ENCODE results near the gene SETX.
"Not testable (repeated sequence)": the region's sequence is repeated elsewhere in the genome, so short reads cannot be mapped to it uniquely, and the experiment has no call there.

The SETX gene

DNA sequence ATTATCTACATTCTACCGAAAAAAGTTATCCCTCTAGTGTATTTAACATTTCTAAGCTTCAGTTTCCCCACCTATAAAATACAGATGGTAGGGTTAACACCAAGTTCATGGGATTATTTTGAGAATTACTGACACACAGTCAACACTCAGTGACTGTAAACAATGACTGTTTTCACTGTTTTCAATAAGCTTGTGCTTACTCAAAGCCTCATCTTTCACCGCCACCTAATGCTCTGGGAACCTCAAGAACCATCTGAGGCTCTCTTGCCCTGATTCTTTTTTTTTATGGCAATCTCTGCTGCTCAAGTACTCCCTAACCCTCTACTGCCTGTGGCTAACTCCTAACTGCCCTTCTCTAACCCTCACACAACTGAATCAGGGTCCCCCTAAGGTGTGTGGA, 59.6 kb downstream of the SETX start:
- no peaks in the 10 kb centered on the region for H3K9me3 ChIP-seq
- no peaks in the 10 kb centered on the region for H3K27me3 ChIP-seq
- H3K4me1 ChIP-seq = 0 out of 2 replicates have a peak, but pooled peaks cover 7% of the 10 kb centered on the region
- H3K4me3 ChIP-seq = no peak overlapping the region
- H3K36me3 ChIP-seq = peaks cover 97% of the 10 kb centered on the region
- no peak overlapping the region; the same call in 1 of the 2 replicates for H3K27ac ChIP-seq
- H3K9ac ChIP-seq = no peak overlapping the region
- no peak overlapping the region for H3K4me2 ChIP-seq
- H4K20me1 ChIP-seq = peaks cover 81% of the 10 kb centered on the region
- TF ChIP-seq Cebpa-rat (IDR thresholded peaks at IDR 0.05) = no peak

DNA sequence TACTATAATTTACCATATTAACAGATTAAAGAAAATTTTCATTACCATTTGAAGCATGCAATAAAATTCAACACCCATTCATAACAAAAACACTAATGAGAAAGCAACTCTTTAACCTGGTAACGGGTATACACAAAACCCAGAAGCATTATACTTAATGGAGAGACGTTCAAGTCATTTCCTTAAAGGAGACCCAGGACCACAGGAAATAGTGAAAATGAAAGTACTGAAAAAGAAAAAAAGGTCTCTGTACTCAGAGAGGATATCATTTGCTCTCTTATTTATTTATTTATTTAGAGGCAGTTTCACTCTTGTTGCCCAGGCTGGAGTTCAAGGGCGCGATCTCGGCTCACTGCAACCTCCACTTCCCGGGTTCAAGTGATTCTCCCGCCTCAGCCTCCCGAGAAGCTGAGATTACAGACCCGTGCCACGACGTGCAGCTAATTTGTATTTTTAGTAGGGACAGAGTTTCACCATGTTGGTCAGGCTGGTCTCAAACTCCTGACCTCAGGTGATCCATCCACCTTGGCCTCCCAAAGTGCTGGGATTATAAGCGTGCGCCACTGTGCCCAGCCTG, 61.6 kb downstream of the SETX start:
- peaks cover 27% of the 10 kb centered on the region for H3K4me1 ChIP-seq
- TF ChIP-seq Cebpa-rat (IDR thresholded peaks at IDR 0.05) = no peak
- H3K4me2 ChIP-seq = no peak overlapping the region
- H3K27ac ChIP-seq = no peak overlapping the region
- H3K9me3 ChIP-seq = no peaks in the 10 kb centered on the region
- H3K4me3 ChIP-seq = no peak overlapping the region
- H3K27me3 ChIP-seq = no peaks in the 10 kb centered on the region
- no peak overlapping the region for H3K9ac ChIP-seq
- H3K36me3 ChIP-seq = peaks cover 90% of the 10 kb centered on the region
- H4K20me1 ChIP-seq = peaks cover 83% of the 10 kb centered on the region

DNA sequence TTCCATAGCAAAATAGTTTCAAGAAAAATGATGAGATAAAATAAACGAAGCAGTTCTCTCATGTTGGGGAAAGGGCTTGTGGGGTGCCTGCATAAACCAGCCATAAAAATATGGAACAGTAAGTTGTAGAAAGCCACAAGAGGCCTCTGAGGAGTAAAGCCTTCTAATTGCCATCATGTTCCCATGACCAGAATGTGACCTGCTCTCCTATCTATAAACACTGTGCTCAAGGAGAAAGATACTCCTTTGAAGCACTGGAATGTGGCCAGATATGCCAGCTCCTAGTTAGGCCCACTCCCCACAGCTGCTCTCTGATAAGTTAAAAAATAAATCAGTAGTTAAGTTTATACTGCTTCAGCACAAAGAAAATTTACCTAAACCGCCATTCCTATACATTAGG, 65.8 kb downstream of the SETX start:
- no peaks in the 10 kb centered on the region for H3K9me3 ChIP-seq
- H3K27ac ChIP-seq = no peak overlapping the region
- H3K4me1 ChIP-seq = peaks cover 27% of the 10 kb centered on the region
- peaks cover 90% of the 10 kb centered on the region for H3K36me3 ChIP-seq
- no peak for TF ChIP-seq Cebpa-rat (IDR thresholded peaks at IDR 0.05)
- H3K9ac ChIP-seq = peak overlapping the region; percentile 16; the same call in 1 of the 2 replicates
- H3K27me3 ChIP-seq = no peaks in the 10 kb centered on the region
- no peak overlapping the region for H3K4me3 ChIP-seq
- peak overlapping the region; percentile 13; the same call in 1 of the 2 replicates for H3K4me2 ChIP-seq
- H4K20me1 ChIP-seq = peaks cover 68% of the 10 kb centered on the region

DNA sequence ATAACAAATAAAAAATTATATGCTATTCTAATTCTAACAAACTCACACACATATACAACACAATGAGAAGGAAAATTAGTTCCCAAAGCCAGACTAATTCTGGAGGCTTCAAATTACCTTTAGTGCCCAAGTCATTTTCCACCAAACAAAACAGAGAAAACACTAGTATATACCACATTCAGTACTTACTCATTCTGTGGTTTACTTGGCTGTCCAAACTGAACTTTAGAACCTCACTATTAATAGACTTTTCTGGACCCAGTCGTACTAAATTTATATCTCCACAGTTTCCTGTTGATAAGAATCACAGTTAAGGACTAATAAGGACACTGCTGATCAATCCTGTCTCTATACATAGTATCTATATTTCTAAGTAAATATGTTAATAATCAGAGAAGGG, 66.4 kb downstream of the SETX start:
- TF ChIP-seq Cebpa-rat (IDR thresholded peaks at IDR 0.05) = no peak
- Histone ChIP-seq H3K9me3 (no peaks in the 10 kb centered on the region), H3K4me2 (peak overlapping the region; percentile 13; the same call in 1 of the 2 replicates), H3K27me3 (no peaks in the 10 kb centered on the region), H3K4me3 (no peak overlapping the region), H3K27ac (no peak overlapping the region), H3K4me1 (peaks cover 27% of the 10 kb centered on the region), H4K20me1 (peaks cover 71% of the 10 kb centered on the region), H3K36me3 (peaks cover 90% of the 10 kb centered on the region), H3K9ac (no peak overlapping the region)

DNA sequence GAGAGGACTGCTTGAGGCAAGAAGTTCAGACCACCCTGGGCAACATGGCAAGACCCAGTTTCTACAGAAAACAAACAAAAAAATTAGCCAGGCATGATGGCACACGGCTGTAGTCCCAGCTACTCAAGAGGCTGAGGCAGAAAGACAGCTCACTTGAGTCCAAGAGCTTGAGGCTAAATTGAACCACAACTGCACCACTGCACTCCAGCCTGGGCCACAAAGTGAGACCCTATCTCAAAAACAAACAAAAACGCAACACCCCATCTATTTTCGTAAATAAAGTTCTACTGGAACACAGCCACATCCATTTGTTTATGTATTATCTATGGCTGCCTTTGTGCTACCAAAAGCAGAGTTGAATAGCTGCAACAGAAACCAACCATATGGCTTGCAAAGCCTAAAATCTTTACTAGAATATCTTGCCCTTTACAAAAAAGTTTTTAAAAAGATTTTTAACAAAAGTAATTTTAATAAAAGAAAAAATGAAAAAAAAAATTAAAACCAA, 67.5 kb downstream of the SETX start:
- Histone ChIP-seq H4K20me1 (peaks cover 66% of the 10 kb centered on the region), H3K36me3 (peaks cover 92% of the 10 kb centered on the region), H3K27me3 (no peaks in the 10 kb centered on the region), H3K9ac (no peak overlapping the region), H3K4me1 (peaks cover 27% of the 10 kb centered on the region), H3K9me3 (no peaks in the 10 kb centered on the region), H3K4me3 (no peak overlapping the region), H3K27ac (no peak overlapping the region), H3K4me2 (no peak overlapping the region)
- TF ChIP-seq Cebpa-rat (IDR thresholded peaks at IDR 0.05) = no peak

DNA sequence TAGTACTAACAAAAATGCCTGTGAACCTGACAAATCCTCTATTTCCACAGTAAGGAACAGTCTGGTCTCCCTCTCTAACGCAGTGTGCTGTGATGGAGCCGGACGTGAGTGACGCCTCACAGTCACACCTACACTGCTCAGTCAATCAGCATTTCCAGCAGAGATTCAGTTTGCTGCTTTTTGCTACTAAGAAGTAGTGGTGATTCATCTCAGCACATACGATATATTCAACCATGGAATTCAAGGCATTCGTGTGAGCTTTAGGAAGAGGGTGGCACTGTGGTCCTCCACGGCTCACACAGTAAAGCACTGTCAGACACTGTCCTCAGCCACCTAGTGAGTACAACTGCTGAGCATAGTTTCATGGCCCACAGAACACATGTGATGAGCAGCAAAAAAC, 70.9 kb downstream of the SETX start:
- Histone ChIP-seq H3K9ac (no peak overlapping the region), H3K4me1 (peaks cover 7% of the 10 kb centered on the region), H3K4me3 (no peak overlapping the region), H3K27ac (no peak overlapping the region), H3K4me2 (no peak overlapping the region), H4K20me1 (peaks cover 56% of the 10 kb centered on the region), H3K9me3 (no peaks in the 10 kb centered on the region), H3K36me3 (peaks cover 100% of the 10 kb centered on the region), H3K27me3 (no peaks in the 10 kb centered on the region)
- TF ChIP-seq Cebpa-rat (IDR thresholded peaks at IDR 0.05) = no peak

DNA sequence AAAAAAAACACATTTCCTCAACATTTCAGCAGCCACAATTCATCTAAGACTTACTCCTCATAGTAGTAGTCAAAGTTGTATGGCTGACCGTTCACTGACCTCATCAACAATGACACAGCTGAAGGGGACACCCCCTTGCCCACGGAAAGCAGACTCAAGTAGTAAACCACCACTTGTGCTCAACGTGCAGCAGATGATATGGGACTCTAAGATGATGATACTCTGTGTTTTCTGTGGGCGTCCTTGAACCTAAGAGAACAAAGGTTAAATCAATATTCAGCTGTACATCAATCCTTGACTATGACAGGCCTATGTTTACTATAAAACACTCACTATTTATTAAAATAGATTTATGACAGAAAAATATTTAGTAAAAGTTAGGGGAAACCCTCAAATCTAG, 71.6 kb downstream of the SETX start:
- Histone ChIP-seq H3K27ac (no peak overlapping the region), H3K27me3 (no peaks in the 10 kb centered on the region), H3K9me3 (no peaks in the 10 kb centered on the region), H3K4me3 (no peak overlapping the region), H3K4me1 (no peaks in the 10 kb centered on the region; the same call in 1 of the 2 replicates), H3K4me2 (no peak overlapping the region), H3K36me3 (peaks cover 100% of the 10 kb centered on the region), H3K9ac (no peak overlapping the region), H4K20me1 (peaks cover 54% of the 10 kb centered on the region)
- no peak for TF ChIP-seq Cebpa-rat (IDR thresholded peaks at IDR 0.05)

DNA sequence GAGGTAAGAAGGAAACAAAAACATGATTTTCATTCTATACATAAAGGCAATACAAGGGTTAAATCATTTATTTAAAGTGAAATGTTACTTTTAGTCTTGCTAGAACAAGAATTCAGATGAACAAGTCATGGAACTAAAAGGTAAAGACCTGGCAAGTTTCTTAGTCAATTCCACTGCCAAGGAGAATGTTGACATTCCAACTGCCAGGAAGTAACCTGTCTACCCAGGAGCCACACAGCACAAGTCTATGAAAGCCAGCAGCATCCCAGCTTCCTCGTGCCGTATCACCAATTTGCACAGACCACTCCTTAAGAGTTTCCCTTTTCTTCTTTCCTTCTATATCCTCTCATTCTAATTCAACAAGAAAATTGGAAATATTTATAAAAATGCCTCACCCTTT, 79.9 kb downstream of the SETX start:
- H3K36me3 ChIP-seq = peaks cover 99% of the 10 kb centered on the region
- H3K9me3 ChIP-seq = no peaks in the 10 kb centered on the region
- H3K9ac ChIP-seq = no peak overlapping the region
- no peaks in the 10 kb centered on the region for H3K27me3 ChIP-seq
- no peak for TF ChIP-seq Cebpa-rat (IDR thresholded peaks at IDR 0.05)
- no peak overlapping the region for H3K4me3 ChIP-seq
- 0 out of 2 replicates have a peak, but pooled peaks cover 17% of the 10 kb centered on the region for H4K20me1 ChIP-seq
- H3K4me2 ChIP-seq = no peak overlapping the region
- H3K4me1 ChIP-seq = no peaks in the 10 kb centered on the region
- H3K27ac ChIP-seq = no peak overlapping the region

DNA sequence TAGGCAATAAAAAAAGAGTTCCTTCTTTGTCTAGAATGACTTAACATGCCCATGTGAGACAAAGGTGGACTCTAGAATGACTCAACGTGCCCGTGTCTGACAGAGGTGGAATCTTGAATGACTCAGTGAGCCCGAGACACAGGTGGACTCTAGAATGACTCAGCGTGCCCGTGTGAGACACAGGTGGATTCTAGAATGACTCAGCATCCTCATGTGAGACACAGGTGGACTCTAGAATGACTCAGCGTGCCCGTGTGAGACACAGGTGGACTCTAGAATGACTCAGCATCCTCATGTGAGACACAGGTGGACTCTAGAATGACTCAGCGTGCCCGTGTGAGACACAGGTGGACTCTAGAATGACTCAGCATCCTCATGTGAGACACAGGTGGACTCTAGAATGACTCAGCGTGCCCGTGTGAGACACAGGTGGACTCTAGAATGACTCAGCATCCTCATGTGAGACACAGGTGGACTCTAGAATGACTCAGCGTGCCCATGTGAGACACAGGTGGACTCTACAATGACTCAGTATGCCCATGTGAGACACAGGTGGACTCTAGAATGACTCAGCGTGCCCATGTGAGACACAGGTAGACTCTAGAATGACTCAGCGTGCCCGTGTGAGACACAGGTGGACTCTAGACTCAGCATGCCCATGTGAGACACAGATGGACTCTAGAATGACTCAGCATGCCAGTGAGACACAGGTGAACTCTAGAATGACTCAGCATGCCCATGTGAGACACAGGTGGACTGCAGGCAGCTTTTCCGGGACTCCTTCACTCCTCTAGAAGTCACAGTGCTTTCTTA, 84.9 kb downstream of the SETX start:
- not testable (repeated sequence) for H3K27me3 ChIP-seq, H3K9ac ChIP-seq, H3K4me2 ChIP-seq, H3K9me3 ChIP-seq, H3K4me1 ChIP-seq, H3K4me3 ChIP-seq, H3K27ac ChIP-seq
- H3K36me3 ChIP-seq = peaks cover 94% of the 10 kb centered on the region
- peaks cover 27% of the 10 kb centered on the region for H4K20me1 ChIP-seq

DNA sequence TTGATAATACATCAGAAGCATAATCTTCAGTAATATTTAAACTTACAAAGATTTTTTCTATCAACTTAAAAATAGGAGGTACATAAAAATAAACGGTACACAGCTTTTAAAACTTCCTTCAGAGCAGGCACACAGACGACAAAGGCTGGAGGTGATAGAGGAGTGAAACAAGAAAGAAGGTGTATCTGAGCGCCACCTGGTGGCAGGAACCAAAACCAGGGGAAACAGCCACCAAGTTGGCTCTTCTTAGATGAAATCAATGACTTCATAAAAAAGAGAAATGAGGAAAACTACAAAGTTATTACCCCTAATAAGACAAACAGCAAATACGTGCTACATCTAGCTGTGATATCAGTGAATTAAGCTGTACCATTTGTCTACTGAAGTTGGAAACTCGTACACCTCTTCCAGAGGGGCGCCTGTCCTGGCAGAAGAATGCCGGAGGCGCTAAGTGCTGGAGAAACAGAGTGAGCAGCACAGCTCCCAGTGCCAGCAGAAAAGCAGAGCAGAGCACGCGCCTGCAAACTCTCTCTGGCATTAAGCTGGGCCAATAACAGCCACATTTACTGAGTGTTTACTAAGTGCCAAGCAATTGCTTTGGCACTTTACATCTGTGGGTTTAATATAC, 85.9 kb downstream of the SETX start:
- no peak overlapping the region for H3K27ac ChIP-seq
- no peak for TF ChIP-seq Cebpa-rat (IDR thresholded peaks at IDR 0.05)
- H3K4me1 ChIP-seq = no peaks in the 10 kb centered on the region
- no peak overlapping the region for H3K9ac ChIP-seq
- H3K27me3 ChIP-seq = no peaks in the 10 kb centered on the region
- H3K4me2 ChIP-seq = no peak overlapping the region
- no peak overlapping the region for H3K4me3 ChIP-seq
- peaks cover 94% of the 10 kb centered on the region for H3K36me3 ChIP-seq
- H4K20me1 ChIP-seq = peaks cover 38% of the 10 kb centered on the region
- no peaks in the 10 kb centered on the region for H3K9me3 ChIP-seq
